Lower leg skin (tissue), 4 donors: ENCODE data around the gene MYH9. TPM values are rescaled to one million over a fixed set of nuclear protein-coding genes. Genes with fewer than 3 reads are reported as not detected.
"Not testable (repeated sequence)": the region's sequence is repeated elsewhere in the genome, so short reads cannot be mapped to it uniquely, and the experiment has no call there.

Experiments
- DNase-seq, 2 donors: peaks; one replicate each; pipeline ENCODE4 v3.0.0-alpha.2; 2019; ENCODE audit warnings: low spot score in 2 of 2
- H3K4me3 ChIP-seq: fragments of 200-600 bp; sonication (generic); 2 replicates; pipeline ENCODE4 v1.5.1; 2017; ENCODE audit warnings: mild to moderate bottlenecking, low read depth; ENCODE audit not compliant: poor library complexity, severe bottlenecking
- CTCF ChIP-seq, 3 donors: fragments of 450-650 bp; IDR thresholded peaks; one replicate each; pipeline ENCODE4 v1.5.1; 2016; ENCODE audit warnings: antibody characterized with exemption in 3 of 3, mild to moderate bottlenecking in 3 of 3, moderate library complexity in 2 of 3
- POLR2A ChIP-seq, 2 donors: fragments of 450-650 bp; IDR thresholded peaks; one replicate each; pipeline ENCODE4 v1.6.1; 2016 to 2017; ENCODE audit warnings: antibody characterized with exemption in 2 of 2, mild to moderate bottlenecking in 1 of 2, moderate library complexity in 1 of 2
- WGBS, 2 donors: methylation state at CpG; one replicate each; pipeline ENCODE4 v1.1.5; 2018; 5-methylcytosine and 5-hydroxymethylcytosine counted together
- intact Hi-C: fragments of 100-400 bp; cut with DNase I; formaldehyde crosslinking; loops from one replicate; pipeline ENCODE4 v1.15.0; 2023; ENCODE audit warnings: low total_unique reads
- total RNA-seq, 4 donors: library from RNA; depleted of rRNA; stranded (reverse); fragments of >200 nt; gene quantifications; one replicate each; pipeline ENCODE4 v1.1.0, GENCODE V29; 2016

The MYH9 gene
- total RNA-seq, 4 donors from 2014 or later: 258 to 335 (median 307) TPM

- WGBS, 2 donors: 25 to 27% methylated on average over 18 of the region's 18 CpGs
Measured at GRCh38 chr22:36277482-36278291, 110.1 kb downstream of the MYH9 start.

GRCh38 chr22:36274531-36274930, 113.2 kb downstream of the MYH9 start:
- H3K4me3 ChIP-seq: no peak overlapping the region
- peak in 1 of 2 donors; percentile 59 for DNase-seq
- WGBS, 2 donors: 61 to 62% methylated on average over 5 of the region's 5 CpGs
- intact Hi-C loops: no loop called here
- TF ChIP-seq CTCF (IDR thresholded peaks at IDR 0.05): no peak

More at GRCh38 chr22:36277482-36278291, 110.1 kb downstream of the MYH9 start:
- intact Hi-C loops: no loop called here
- peak in 1 of 3 donors; percentile 9 for TF ChIP-seq CTCF (IDR thresholded peaks at IDR 0.05)
- TF ChIP-seq POLR2A (IDR thresholded peaks at IDR 0.05): no peak
- no peak overlapping the region for H3K4me3 ChIP-seq
- DNase-seq: no peak

- DNase-seq, intact Hi-C loops, H3K4me3 ChIP-seq: not testable (repeated sequence)
- 87 to 88% methylated on average over 5 of the region's 5 CpGs for WGBS, 2 donors
Measured at GRCh38 chr22:36271951-36272350, 115.8 kb downstream of the MYH9 start.

- peak in 1 of 2 donors; percentile 57 for DNase-seq
- intact Hi-C loops, H3K4me3 ChIP-seq: not testable (repeated sequence)
- 84 to 92% methylated on average over 7 of the region's 7 CpGs for WGBS, 2 donors
Measured at GRCh38 chr22:36271231-36271630, 116.5 kb downstream of the MYH9 start.

GRCh38 chr22:36267896-36268485, 119.8 kb downstream of the MYH9 start:
- intact Hi-C loops: no loop called here
- DNase-seq: peak in 1 of 2 donors; percentile 62
- 91 to 92% methylated on average over 11 of the region's 11 CpGs for WGBS, 2 donors
- H3K4me3 ChIP-seq: no peak overlapping the region
- TF ChIP-seq POLR2A (IDR thresholded peaks at IDR 0.05): no peak
- TF ChIP-seq CTCF (IDR thresholded peaks at IDR 0.05): no peak

GRCh38 chr22:36267058-36267457, 120.7 kb downstream of the MYH9 start:
- TF ChIP-seq CTCF (IDR thresholded peaks at IDR 0.05): no peak
- TF ChIP-seq POLR2A (IDR thresholded peaks at IDR 0.05): no peak
- DNase-seq: peak in 1 of 2 donors; percentile 29
- no peak overlapping the region for H3K4me3 ChIP-seq
- intact Hi-C loops: no loop called here
- 88 to 93% methylated on average over 4 of the region's 4 CpGs for WGBS, 2 donors

- intact Hi-C loops, DNase-seq: not testable (repeated sequence)
- 88 to 92% methylated on average over 7 of the region's 7 CpGs for WGBS, 2 donors
Measured at GRCh38 chr22:36263886-36264664, 123.7 kb downstream of the MYH9 start.

GRCh38 chr22:36263216-36263673, 124.5 kb downstream of the MYH9 start:
- H3K4me3 ChIP-seq, intact Hi-C loops, DNase-seq: not testable (repeated sequence)
- 40 to 74% methylated on average over 5 of the region's 5 CpGs for WGBS, 2 donors

More at GRCh38 chr22:36263886-36264664, 123.7 kb downstream of the MYH9 start:
- not testable (repeated sequence) for H3K4me3 ChIP-seq

- DNase-seq, intact Hi-C loops, H3K4me3 ChIP-seq: not testable (repeated sequence)
- WGBS, 2 donors: 94 to 98% methylated on average over 3 of the region's 3 CpGs
Measured at GRCh38 chr22:36262307-36262706, 125.5 kb downstream of the MYH9 start.

GRCh38 chr22:36261675-36262074, 126.1 kb downstream of the MYH9 start:
- DNase-seq, H3K4me3 ChIP-seq, intact Hi-C loops: not testable (repeated sequence)
- WGBS, 2 donors: 80 to 84% methylated on average over 6 of the region's 6 CpGs
